C1 segment of cervical spinal cord (tissue), 14 donors: ENCODE measurements around the gene DLL4.
A peak's percentile ranks its signal among the peaks of the same experiment; 100 is the strongest.

Experiments
- DNase-seq, 14 donors: peaks; one replicate each; lab custom pipeline; 2025; lab: John Stamatoyannopoulos, UW

The DLL4 gene

DNA sequence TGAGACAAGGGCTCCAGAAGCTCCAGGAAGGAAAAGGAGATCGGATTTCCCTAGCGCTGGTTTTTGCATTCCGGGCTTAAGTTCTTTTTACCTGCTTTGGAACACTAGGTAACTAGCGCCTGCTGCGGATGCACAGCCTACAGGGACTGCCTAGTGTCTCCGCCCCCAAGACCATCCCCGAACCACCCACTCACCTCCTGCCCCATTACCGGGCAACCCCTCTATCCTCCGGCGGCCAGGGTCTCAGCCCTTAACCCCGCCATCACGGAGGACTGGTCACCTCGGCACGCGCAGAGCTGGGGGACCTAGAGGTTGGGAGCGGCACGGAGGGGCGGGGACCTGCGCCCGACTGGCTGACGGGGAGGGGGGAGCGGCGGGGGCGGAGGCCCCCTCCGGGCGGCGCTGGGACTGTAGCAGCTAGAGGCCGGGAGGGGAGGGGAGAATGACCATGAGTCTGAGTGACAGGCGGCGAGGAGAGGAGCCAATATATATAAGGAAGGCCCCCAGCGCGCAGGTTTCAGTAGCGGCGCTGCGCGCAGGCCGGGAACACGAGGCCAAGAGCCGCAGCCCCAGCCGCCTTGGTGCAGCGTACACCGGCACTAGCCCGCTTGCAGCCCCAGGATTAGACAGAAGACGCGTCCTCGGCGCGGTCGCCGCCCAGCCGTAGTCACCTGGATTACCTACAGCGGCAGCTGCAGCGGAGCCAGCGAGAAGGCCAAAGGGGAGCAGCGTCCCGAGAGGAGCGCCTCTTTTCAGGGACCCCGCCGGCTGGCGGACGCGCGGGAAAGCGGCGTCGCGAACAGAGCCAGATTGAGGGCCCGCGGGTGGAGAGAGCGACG is at the start of gene DLL4:
Gene DLL4, plus strand, starts transcription at position 520 of the 839 bp plus-strand sequence. CDS start 329 bp downstream, outside the sequence.
- DNase-seq = peak in 1 of 14 donors; percentile 67

DNA sequence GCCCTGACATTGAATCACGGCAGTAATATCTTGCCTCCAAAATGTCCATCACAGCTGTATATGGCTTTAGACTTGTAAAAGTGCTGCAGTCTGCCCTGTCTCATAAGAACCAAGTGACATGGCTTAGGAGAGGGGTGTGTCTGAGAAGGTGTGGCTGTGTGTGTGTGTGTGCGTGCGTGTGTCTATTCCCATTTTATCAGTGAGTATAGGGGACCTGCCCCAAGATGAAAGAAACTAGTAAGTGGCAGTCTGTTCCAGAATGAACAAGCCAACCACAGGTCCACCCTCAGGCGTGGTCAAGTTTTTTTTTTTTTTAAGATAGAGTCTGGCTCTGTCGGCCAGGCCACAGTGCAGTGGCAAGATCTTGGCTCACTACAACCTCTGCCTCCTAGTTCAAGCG is 49.5 kb upstream of the DLL4 start:
- no peak for DNase-seq

DNA sequence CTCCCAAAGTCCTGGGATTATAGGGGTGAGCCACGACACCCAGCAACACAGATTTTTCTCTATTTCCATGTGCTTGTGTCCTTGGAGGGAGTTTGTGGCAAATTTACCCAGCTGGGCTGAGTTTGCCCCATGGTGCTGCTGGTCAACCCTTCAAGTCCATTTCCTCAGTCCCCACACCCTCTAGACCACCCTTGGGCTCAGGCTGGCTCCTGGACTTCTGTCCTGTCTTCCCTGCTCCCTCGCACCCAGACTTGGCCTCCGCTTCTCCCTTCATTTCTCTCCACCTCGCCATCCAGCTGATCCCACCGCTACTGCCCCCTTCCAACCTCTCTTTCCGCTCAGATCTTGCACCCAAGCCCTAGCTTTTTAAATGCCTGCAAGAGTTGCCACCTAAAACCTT is 47.8 kb upstream of the DLL4 start:
- no peak for DNase-seq

- DNase-seq = no peak
Measured at GRCh38 chr15:40886586-40886985, 42.6 kb upstream of the DLL4 start.

DNA sequence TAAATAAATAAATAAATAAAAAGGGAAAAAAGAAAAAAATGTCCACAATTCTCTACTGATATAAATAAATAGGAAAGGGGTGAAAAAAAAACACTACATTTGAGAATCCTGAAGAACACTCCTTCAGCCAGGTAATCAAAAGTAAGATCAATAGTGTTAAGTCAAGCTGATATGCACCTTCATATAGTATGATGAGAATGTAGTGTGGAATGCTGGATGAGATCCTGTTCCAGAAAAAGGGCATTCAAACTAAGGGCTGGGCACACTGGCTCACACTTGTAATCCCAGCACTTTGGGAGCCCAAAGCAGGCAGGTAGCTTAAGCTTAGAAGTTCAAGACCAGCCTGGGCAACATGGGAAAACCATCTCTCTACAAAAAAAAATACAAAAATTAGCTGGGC is 40.0 kb upstream of the DLL4 start:
- DNase-seq = no peak

GRCh38 chr15:40891138-40891537 is 38.0 kb upstream of the DLL4 start:
- no peak for DNase-seq

GRCh38 chr15:40891810-40892446 is 37.2 kb upstream of the DLL4 start:
- peak in 2 of 14 donors; percentile 16 to 49 for DNase-seq

DNA sequence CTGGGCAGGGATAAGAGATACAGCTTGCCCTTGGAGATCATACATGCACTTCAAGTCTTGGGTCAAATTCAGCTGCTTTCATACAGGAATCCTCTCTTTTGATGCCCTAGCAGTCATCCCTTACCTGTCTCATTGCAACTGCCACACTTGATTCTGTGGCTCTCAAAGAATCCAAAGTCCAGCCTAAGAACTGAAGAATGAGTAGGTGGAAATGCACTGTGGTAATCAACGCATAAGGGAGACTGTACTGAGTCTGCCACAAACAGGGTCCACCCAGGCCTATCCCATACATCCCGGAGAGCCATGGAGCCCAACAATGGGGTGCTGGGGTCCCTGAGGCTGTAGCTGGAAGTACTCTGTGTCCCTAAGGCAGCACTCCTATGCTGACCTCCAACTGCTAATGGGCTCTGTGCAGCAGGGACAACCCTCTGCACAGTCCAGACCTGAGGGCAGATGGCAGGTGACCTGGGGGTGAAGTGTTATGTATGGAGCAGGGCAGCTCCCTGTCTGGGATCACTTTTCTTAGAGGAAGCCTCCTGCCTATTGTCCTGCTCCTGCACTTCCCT is 36.6 kb upstream of the DLL4 start:
- no peak for DNase-seq

- no peak for DNase-seq
Measured at GRCh38 chr15:40893019-40893670, 36.0 kb upstream of the DLL4 start.

GRCh38 chr15:40893733-40894680 is 35.1 kb upstream of the DLL4 start, which contains the start of gene VPS18:
Gene VPS18, plus strand, starts transcription at chr15:40894450. Its CDS starts 319 bp downstream, at chr15:40894769.
- peak; percentile 79 to 99 (median 97) for DNase-seq

GRCh38 chr15:40894681-40895448 is 34.3 kb upstream of the DLL4 start:
- peak in 3 of 14 donors; percentile 56 to 69 (median 61) for DNase-seq

DNA sequence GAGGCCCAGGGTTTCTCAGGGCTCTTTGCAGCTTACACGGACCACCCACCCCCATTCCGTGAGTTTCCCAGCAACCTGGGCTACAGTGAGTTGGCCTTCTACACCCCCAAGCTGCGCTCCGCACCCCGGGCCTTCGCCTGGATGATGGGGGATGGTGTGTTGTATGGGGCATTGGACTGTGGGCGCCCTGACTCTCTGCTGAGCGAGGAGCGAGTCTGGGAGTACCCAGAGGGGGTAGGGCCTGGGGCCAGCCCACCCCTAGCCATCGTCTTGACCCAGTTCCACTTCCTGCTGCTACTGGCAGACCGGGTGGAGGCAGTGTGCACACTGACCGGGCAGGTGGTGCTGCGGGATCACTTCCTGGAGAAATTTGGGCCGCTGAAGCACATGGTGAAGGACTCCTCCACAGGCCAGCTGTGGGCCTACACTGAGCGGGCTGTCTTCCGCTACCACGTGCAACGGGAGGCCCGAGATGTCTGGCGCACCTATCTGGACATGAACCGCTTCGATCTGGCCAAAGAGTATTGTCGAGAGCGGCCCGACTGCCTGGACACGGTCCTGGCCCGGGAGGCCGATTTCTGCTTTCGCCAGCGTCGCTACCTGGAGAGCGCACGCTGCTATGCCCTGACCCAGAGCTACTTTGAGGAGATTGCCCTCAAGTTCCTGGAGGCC is 29.5 kb upstream of the DLL4 start:
- no peak for DNase-seq

DNA sequence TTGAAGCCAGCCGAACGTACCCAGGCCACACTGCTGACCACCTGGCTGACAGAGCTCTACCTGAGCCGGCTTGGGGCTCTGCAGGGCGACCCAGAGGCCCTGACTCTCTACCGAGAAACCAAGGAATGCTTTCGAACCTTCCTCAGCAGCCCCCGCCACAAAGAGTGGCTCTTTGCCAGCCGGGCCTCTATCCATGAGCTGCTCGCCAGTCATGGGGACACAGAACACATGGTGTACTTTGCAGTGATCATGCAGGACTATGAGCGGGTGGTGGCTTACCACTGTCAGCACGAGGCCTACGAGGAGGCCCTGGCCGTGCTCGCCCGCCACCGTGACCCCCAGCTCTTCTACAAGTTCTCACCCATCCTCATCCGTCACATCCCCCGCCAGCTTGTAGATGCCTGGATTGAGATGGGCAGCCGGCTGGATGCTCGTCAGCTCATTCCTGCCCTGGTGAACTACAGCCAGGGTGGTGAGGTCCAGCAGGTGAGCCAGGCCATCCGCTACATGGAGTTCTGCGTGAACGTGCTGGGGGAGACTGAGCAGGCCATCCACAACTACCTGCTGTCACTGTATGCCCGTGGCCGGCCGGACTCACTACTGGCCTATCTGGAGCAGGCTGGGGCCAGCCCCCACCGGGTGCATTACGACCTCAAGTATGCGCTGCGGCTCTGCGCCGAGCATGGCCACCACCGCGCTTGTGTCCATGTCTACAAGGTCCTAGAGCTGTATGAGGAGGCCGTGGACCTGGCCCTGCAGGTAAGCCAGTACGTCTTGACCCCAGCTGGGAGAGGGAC is 28.7 kb upstream of the DLL4 start:
- peak in 1 of 14 donors; percentile 72 for DNase-seq

DNA sequence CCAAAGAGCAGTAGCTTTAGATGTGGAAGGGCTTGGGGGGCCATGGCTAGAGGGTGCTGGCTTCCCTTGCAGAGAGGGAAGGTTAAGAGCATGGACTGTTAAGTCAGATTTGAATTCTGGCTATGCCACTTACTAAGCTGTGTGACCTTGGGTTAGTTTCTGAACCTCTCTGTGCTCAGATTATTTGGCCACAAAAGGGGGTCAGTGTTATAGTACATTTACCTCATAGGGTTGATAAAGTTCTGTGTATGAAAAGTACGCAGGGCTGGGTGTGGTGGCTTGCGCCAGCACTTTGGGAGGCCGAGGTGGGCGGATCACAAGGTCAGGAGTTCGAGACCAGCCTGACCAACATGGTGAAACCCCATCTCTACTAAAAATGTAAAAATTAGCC is 28.1 kb upstream of the DLL4 start:
- DNase-seq = no peak

GRCh38 chr15:40902605-40903561 is 26.3 kb upstream of the DLL4 start:
- peak in 8 of 14 donors; percentile 15 to 63 (median 46) for DNase-seq

DNA sequence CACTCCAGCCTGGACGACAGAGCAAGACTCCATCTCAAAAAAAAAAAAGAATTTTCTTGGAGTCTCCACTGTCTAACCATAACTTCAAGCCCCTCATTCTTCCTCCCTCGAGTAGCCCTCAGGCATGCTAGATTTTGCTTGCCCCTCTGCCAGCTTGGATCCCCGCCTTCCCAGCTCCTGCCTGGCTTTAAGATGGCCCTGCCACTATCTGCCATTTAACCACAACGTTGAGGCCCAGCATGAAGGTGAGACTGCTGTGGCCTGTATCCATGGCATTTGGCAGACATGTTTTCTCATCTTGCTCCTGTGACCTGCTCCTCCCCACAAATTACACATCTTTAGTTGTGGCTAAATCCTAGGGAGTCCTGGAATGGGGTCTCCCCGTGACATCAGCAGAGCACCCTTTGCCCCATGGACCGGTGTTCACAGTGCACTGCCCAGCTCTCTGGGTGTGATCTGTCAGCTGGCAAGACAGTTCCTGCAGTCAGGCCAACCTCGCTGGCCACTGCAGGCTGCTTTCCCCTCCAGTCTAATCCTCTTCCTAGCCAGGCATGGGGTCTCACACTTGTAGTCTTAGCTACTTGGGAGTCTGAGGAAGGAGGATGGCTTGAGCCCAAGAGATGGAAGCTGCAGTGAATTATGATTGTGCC is 24.5 kb upstream of the DLL4 start:
- DNase-seq = peak in 1 of 14 donors; percentile 6
